ENCODE measurements around the gene GRIP1. TPM values are rescaled to one million over a fixed set of nuclear protein-coding genes. Genes with fewer than 3 reads are reported as not detected.
A peak's percentile ranks its signal among the peaks of the same experiment; 100 is the strongest.

The GRIP1 gene, protein sequence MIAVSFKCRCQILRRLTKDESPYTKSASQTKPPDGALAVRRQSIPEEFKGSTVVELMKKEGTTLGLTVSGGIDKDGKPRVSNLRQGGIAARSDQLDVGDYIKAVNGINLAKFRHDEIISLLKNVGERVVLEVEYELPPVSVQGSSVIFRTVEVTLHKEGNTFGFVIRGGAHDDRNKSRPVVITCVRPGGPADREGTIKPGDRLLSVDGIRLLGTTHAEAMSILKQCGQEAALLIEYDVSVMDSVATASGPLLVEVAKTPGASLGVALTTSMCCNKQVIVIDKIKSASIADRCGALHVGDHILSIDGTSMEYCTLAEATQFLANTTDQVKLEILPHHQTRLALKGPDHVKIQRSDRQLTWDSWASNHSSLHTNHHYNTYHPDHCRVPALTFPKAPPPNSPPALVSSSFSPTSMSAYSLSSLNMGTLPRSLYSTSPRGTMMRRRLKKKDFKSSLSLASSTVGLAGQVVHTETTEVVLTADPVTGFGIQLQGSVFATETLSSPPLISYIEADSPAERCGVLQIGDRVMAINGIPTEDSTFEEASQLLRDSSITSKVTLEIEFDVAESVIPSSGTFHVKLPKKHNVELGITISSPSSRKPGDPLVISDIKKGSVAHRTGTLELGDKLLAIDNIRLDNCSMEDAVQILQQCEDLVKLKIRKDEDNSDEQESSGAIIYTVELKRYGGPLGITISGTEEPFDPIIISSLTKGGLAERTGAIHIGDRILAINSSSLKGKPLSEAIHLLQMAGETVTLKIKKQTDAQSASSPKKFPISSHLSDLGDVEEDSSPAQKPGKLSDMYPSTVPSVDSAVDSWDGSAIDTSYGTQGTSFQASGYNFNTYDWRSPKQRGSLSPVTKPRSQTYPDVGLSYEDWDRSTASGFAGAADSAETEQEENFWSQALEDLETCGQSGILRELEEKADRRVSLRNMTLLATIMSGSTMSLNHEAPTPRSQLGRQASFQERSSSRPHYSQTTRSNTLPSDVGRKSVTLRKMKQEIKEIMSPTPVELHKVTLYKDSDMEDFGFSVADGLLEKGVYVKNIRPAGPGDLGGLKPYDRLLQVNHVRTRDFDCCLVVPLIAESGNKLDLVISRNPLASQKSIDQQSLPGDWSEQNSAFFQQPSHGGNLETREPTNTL
- total RNA-seq = 1 to 10 TPM in 4 of 6 donors, under 1 TPM in 2; 0.33 to 5.2 (median 1.7) TPM

DNA sequence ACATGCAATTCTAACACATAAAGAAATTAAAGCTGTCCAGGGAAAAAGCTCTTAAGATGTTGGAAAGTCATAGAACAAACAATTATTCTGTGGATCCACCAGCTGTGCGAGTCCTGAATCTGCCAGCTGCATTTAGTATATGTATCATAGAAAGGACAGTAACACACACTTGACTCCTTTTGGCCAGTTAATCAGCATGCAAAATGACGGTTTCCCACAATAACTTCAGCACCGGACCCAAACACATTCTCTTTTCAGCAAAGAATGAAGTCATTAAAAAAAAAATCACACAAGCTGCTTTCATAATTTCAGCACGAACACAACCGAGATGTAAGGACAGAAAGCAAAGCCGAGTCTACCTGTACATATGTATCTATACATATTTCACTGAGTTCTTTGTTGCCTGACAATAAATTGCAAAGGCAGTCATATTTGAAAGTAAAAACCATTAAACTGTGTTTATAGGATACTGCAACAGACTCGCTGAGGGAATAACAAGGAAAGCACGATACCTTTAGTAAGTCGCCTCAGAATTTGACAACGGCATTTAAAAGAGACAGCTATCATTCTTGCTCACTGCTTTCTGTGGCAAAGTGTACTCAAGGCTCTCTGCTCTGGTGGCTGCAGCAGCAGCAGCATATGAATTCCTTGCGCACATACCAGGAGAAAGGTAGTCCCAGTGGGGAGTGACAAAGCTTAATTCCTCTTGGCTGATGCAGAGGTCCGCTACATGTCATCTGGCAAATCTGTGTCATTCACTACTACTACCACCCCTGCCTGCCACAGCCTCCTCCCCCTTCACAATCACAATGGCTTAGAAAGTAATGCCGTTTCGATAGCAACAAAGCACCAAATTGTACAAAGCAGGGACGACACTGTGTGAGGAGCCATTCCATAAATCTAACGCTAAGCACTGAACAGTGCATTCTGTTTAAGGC lies at the start of gene GRIP1:
TSS of gene GRIP1 (minus strand) at position 739 of the 938 bp plus-strand sequence. CDS start at position 567, 172 bp downstream.
- no peaks in the 10 kb centered on the region for H3K9me3 ChIP-seq
- ATAC-seq (ENCODE audit: low FRiP score in 2 of 2) = peak; percentile 22 to 26
- TF ChIP-seq CTCF (IDR thresholded peaks at IDR 0.05) (no peak), EP300 (IDR thresholded peaks at IDR 0.05) (no peak), POLR2AphosphoS5 (IDR thresholded peaks at IDR 0.05) (no peak), POLR2A (IDR thresholded peaks at IDR 0.05) (no peak)
- peaks cover 0 to 7% (median 0%) of the 10 kb centered on the region in 4 donors for H3K4me1 ChIP-seq
- H3K27me3 ChIP-seq = no peaks in the 10 kb centered on the region
- no peak within 1 kb of the TSS for H3K4me3 ChIP-seq
- H3K27ac ChIP-seq = no peak within 1 kb of the TSS
- 72 to 76% methylated on average over 16 of the region's 16 CpGs for WGBS, 2 donors
- no peak for DNase-seq
- no peaks in the 10 kb centered on the region for H3K36me3 ChIP-seq

DNA sequence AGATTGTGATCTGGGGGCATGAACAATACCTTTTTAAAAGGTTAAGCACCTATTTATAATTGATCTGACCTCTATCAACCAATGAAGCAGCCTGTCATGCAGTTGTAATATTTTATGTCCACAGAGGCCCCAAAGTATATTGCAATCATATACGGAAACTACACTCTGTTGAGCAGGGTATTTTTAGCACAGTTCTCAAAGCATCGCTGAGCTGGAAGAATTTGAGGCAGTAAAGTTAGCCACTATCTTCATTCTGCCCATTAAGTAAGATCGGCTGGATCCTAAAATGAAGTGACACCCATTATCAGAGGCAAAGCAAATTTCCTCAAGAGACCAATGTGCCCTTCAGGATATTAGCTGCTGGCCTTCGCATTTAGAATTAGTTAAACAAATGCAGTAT lies 47.7 kb upstream of the GRIP1 start:
- TF ChIP-seq POLR2A (IDR thresholded peaks at IDR 0.05) = no peak
- no peak for TF ChIP-seq EP300 (IDR thresholded peaks at IDR 0.05)
- TF ChIP-seq CTCF (IDR thresholded peaks at IDR 0.05) = no peak
- TF ChIP-seq POLR2AphosphoS5 (IDR thresholded peaks at IDR 0.05) = no peak
- H3K9me3 ChIP-seq = no peaks in the 10 kb centered on the region
- H3K4me1 ChIP-seq = no peaks in the 10 kb centered on the region
- no peaks in the 10 kb centered on the region for H3K27me3 ChIP-seq
- H3K27ac ChIP-seq = no peak overlapping the region
- no peaks in the 10 kb centered on the region for H3K36me3 ChIP-seq
- ATAC-seq (ENCODE audit: low FRiP score in 2 of 2) (no peak), DNase-seq (no peak)
- WGBS, 2 donors = 75 to 84% methylated on average over 4 of the region's 4 CpGs
- H3K4me3 ChIP-seq = no peak overlapping the region

GRCh38 chr12:66725031-66725430 lies 46.2 kb upstream of the GRIP1 start:
- Histone ChIP-seq H3K36me3 (no peaks in the 10 kb centered on the region), H3K4me1 (no peaks in the 10 kb centered on the region), H3K27me3 (no peaks in the 10 kb centered on the region), H3K9me3 (no peaks in the 10 kb centered on the region), H3K4me3 (no peak overlapping the region), H3K27ac (no peak overlapping the region)
- ATAC-seq (ENCODE audit: low FRiP score in 2 of 2) (no peak), DNase-seq (no peak)
- WGBS, 2 donors = 88 to 91% methylated on average over 3 of the region's 3 CpGs
- TF ChIP-seq POLR2AphosphoS5 (IDR thresholded peaks at IDR 0.05) (no peak), EP300 (IDR thresholded peaks at IDR 0.05) (no peak), POLR2A (IDR thresholded peaks at IDR 0.05) (no peak), CTCF (IDR thresholded peaks at IDR 0.05) (no peak)

DNA sequence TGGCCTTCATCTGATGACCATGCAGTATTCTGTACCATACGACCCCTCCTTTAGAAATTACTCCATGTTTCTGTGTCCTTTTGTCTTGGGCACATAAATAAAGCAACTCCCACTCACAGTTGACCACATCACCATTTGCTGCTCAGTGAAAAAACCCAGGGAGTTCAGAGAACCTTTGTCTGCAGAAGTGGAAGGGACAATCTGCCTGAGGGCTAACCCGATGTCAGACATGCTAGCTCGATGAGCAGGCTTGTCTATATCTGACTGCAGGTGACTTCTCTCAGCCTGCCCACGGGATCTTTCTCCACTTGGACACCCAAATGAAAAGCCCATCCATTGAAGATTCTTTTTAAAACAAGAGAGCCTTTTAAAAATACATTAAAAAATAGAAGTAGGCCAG lies 45.7 kb upstream of the GRIP1 start:
- ATAC-seq (ENCODE audit: low FRiP score in 2 of 2) (no peak), DNase-seq (no peak)
- H3K4me3 ChIP-seq = no peak overlapping the region
- no peaks in the 10 kb centered on the region for H3K4me1 ChIP-seq
- no peaks in the 10 kb centered on the region for H3K9me3 ChIP-seq
- no peak overlapping the region for H3K27ac ChIP-seq
- no peaks in the 10 kb centered on the region for H3K27me3 ChIP-seq
- TF ChIP-seq POLR2A (IDR thresholded peaks at IDR 0.05) (no peak), POLR2AphosphoS5 (IDR thresholded peaks at IDR 0.05) (no peak), EP300 (IDR thresholded peaks at IDR 0.05) (no peak), CTCF (IDR thresholded peaks at IDR 0.05) (no peak)
- no peaks in the 10 kb centered on the region for H3K36me3 ChIP-seq
- WGBS, 2 donors = 75 to 88% methylated on average over 4 of the region's 4 CpGs
